H9 (cell line): ENCODE results near the gene ARHGEF10L. TPM values are rescaled to one million over a fixed set of nuclear protein-coding genes. Genes with fewer than 3 reads are reported as not detected.

ENCODE experiments used
- DNase-seq: peaks from one replicate; pipeline ENCODE4 v3.0.0-alpha.2; 2017
- H2AFZ ChIP-seq: one replicate; pipeline ENCODE4 v1.6.1; 2013; ENCODE audit warnings: mild to moderate bottlenecking, low read length, control low read depth, moderate library complexity
- H2AK5ac ChIP-seq: 2 replicates; pipeline ENCODE4 v1.6.1; 2013; ENCODE audit warnings: low read length, control low read depth, mixed read lengths; ENCODE audit not compliant: insufficient read length
- H2BK120ac ChIP-seq: one replicate; pipeline ENCODE4 v1.6.1; 2013; ENCODE audit warnings: low read depth, mild to moderate bottlenecking, low read length, control low read depth, inconsistent platforms; ENCODE audit not compliant: poor library complexity, severe bottlenecking
- H2BK12ac ChIP-seq: 2 replicates; pipeline ENCODE4 v1.6.1; 2013; ENCODE audit warnings: low read length, control low read depth, mixed read lengths, low read depth; ENCODE audit not compliant: insufficient read length
- H2BK15ac ChIP-seq: 2 replicates; pipeline ENCODE4 v1.6.1; 2013; ENCODE audit warnings: low read depth, low read length, control low read depth
- H2BK20ac ChIP-seq: one replicate; pipeline ENCODE4 v1.6.1; 2013; ENCODE audit warnings: low read depth, mild to moderate bottlenecking, low read length, control low read depth, inconsistent platforms; ENCODE audit not compliant: poor library complexity, severe bottlenecking
- H2BK5ac ChIP-seq: 2 replicates; pipeline ENCODE4 v1.6.1; 2013; ENCODE audit warnings: low read length, control low read depth, mixed read lengths; ENCODE audit not compliant: insufficient read length
- H3K14ac ChIP-seq: 2 replicates; pipeline ENCODE4 v1.6.1; 2013; ENCODE audit warnings: low read length, control low read depth; ENCODE audit not compliant: insufficient read depth
- H3K18ac ChIP-seq: 2 replicates; pipeline ENCODE4 v1.6.1; 2013; ENCODE audit warnings: low read depth, mild to moderate bottlenecking, mixed read lengths, low read length, control low read depth; ENCODE audit not compliant: insufficient read length
- H3K23ac ChIP-seq: 2 replicates; pipeline ENCODE4 v1.6.1; 2013; ENCODE audit warnings: low read length, control low read depth, mixed read lengths, low read depth; ENCODE audit not compliant: insufficient read length
- H3K23me2 ChIP-seq: 2 replicates; pipeline ENCODE4 v1.6.1; 2013; ENCODE audit warnings: low read depth, mild to moderate bottlenecking, mixed read lengths, low read length, control low read depth; ENCODE audit not compliant: insufficient read length, poor library complexity, severe bottlenecking
- H3K27ac ChIP-seq: 2 replicates; pipeline ENCODE4 v1.5.1; 2013; ENCODE audit warnings: low read length, control low read depth, mixed read lengths, low read depth; ENCODE audit not compliant: insufficient read length
- H3K27me3 ChIP-seq: 2 replicates; pipeline ENCODE4 v1.6.1; 2013; ENCODE audit warnings: low read length, control low read depth, inconsistent platforms; ENCODE audit not compliant: insufficient read depth
- H3K4ac ChIP-seq: 2 replicates; pipeline ENCODE4 v1.6.1; 2013; ENCODE audit warnings: low read depth, mild to moderate bottlenecking, control low read depth, inconsistent platforms, low read length, moderate library complexity
- H3K4me1 ChIP-seq: 2 replicates; pipeline ENCODE4 v1.6.1; 2013; ENCODE audit warnings: low read length, control low read depth, inconsistent platforms; ENCODE audit not compliant: insufficient read depth
- H3K4me2 ChIP-seq: 2 replicates; pipeline ENCODE4 v1.6.1; 2013; ENCODE audit warnings: low read length, control low read depth, mixed read lengths; ENCODE audit not compliant: insufficient read length, insufficient read depth
- H3K56ac ChIP-seq: 2 replicates; pipeline ENCODE4 v1.6.1; 2013; ENCODE audit warnings: low read depth, mild to moderate bottlenecking, mixed read lengths, low read length, control low read depth; ENCODE audit not compliant: insufficient read length
- H3K79me1 ChIP-seq: 2 replicates; pipeline ENCODE4 v1.6.1; 2013; ENCODE audit warnings: low read depth, mild to moderate bottlenecking, moderate library complexity, low read length, control low read depth, inconsistent platforms; ENCODE audit not compliant: insufficient read depth, poor library complexity, severe bottlenecking
- H3K79me2 ChIP-seq: 2 replicates; pipeline ENCODE4 v1.6.1; 2013; ENCODE audit warnings: low read length, control low read depth, inconsistent platforms; ENCODE audit not compliant: insufficient read depth
- H3K9ac ChIP-seq: 2 replicates; pipeline ENCODE4 v1.6.1; 2013; ENCODE audit warnings: low read length, control low read depth, mixed read lengths; ENCODE audit not compliant: insufficient read length; ENCODE audit errors: extremely low read depth
- H3K9me3 ChIP-seq: one replicate; pipeline ENCODE4 v1.6.1; 2013; ENCODE audit warnings: low read depth, low read length, inconsistent platforms; ENCODE audit not compliant: control insufficient read depth
- H3T11ph ChIP-seq: one replicate; pipeline ENCODE4 v1.6.1; 2013; ENCODE audit warnings: mild to moderate bottlenecking, low read length, control low read depth, inconsistent platforms
- H4K20me1 ChIP-seq: one replicate; pipeline ENCODE4 v1.6.1; 2013; ENCODE audit not compliant: control insufficient read depth, insufficient read length, insufficient read depth
- H4K5ac ChIP-seq: 2 replicates; pipeline ENCODE4 v1.6.1; 2013; ENCODE audit warnings: low read depth, mild to moderate bottlenecking, mixed read lengths, low read length, control low read depth; ENCODE audit not compliant: insufficient read length
- H4K8ac ChIP-seq: replicated peaks from 2 replicates; pipeline ENCODE4 v1.6.1; 2013; ENCODE audit warnings: low read length, control low read depth, mixed read lengths, low read depth; ENCODE audit not compliant: insufficient read length
- H4K91ac ChIP-seq: 2 replicates; pipeline ENCODE4 v1.6.1; 2013; ENCODE audit warnings: low read depth, mild to moderate bottlenecking, moderate library complexity, mixed read lengths, low read length, control low read depth; ENCODE audit not compliant: insufficient read length
- H3K27ac Mint-ChIP-seq, 3 experiments: 2 replicates in 2 of 3; 3 replicates in 1 of 3; pipeline ENCODE4 v1.8.0; 2020 to 2021; ENCODE audit warnings: mixed read lengths in 3 of 3, mild to moderate bottlenecking in 1 of 3, moderate library complexity in 1 of 3
- H3K27me3 Mint-ChIP-seq: 2 replicates; pipeline ENCODE4 v1.8.0; 2021; ENCODE audit warnings: low read depth, mild to moderate bottlenecking, moderate library complexity, mixed read lengths
- H3K36me3 Mint-ChIP-seq, 3 experiments: 2 replicates in 2 of 3; 3 replicates in 1 of 3; pipeline ENCODE4 v1.8.0; 2020 to 2021; ENCODE audit warnings: low read depth in 3 of 3, mixed read lengths in 3 of 3; ENCODE audit not compliant: insufficient read depth in 1 of 3
- H3K4me1 Mint-ChIP-seq, 2 experiments: 2 replicates each; pipeline ENCODE4 v1.8.0; 2020; ENCODE audit warnings: mixed read lengths in 2 of 2
- H3K4me3 Mint-ChIP-seq, 2 experiments: 2 replicates in 1 of 2; 3 replicates in 1 of 2; pipeline ENCODE4 v1.8.0; 2020 to 2021; ENCODE audit warnings: mild to moderate bottlenecking in 2 of 2, mixed read lengths in 2 of 2, moderate library complexity in 1 of 2
- H3K9me3 Mint-ChIP-seq, 2 experiments: 2 replicates in 1 of 2; 3 replicates in 1 of 2; pipeline ENCODE4 v1.8.0; 2020; ENCODE audit warnings: mild to moderate bottlenecking in 2 of 2, mixed read lengths in 2 of 2, moderate library complexity in 1 of 2
- CTCF ChIP-seq: fragments of 200-600 bp; sonication (generic); conservative IDR thresholded peaks from 3 replicates; pipeline ENCODE4 v1.8.0; 2021; ENCODE audit warnings: antibody characterized with exemption, mild to moderate bottlenecking
- WGBS: extraction: QIAGEN DNeasy Blood & Tissue Kit; methylation state at CpG from one replicate; pipeline ENCODE4 v1.1.7; 2013; ENCODE audit warnings: missing lambda C conversion rate, low lambda C conversion rate, mixed read lengths; ENCODE audit not compliant: insufficient read length; ENCODE audit errors: extremely low coverage; 5-methylcytosine and 5-hydroxymethylcytosine counted together
- total RNA-seq: library from RNA; stranded (reverse); gene quantifications from 2 replicates; pipeline ENCODE4 v1.2.1, GENCODE V29; 2021

Gene ARHGEF10L
- total RNA-seq, 1 experiment from 2014 or later = 20.2 TPM

- no peak overlapping the region for H2BK120ac ChIP-seq
- no peak overlapping the region for H3K14ac ChIP-seq
- no peaks in the 10 kb centered on the region for H3K9me3 ChIP-seq
- Mint-ChIP-seq H3K36me3 (peaks cover 7 to 55% (median 38%) of the 10 kb centered on the region in 3 experiments; a peak in 6 of 7 replicates), H3K9me3 (no peaks in the 10 kb centered on the region), H3K27me3 (no peaks in the 10 kb centered on the region; the same call in 1 of the 2 replicates), H3K4me3 (no peak overlapping the region), H3K4me1 (no peaks in the 10 kb centered on the region), H3K27ac (peak overlapping the region in 1 of 3 experiments; percentile 85; a peak in 2 of 7 replicates)
- no peaks in the 10 kb centered on the region for H3K23me2 ChIP-seq
- no peak overlapping the region for H3K23ac ChIP-seq
- no peak overlapping the region for H3K56ac ChIP-seq
- WGBS = no CpG with 5 or more reads among the region's 22 CpGs
- no peak overlapping the region for H2BK15ac ChIP-seq
- H4K20me1 ChIP-seq = peaks cover 2% of the 10 kb centered on the region
- no peak overlapping the region for H2BK5ac ChIP-seq
- no peaks in the 10 kb centered on the region for H3K79me1 ChIP-seq
- no peak overlapping the region for H3K9ac ChIP-seq
- H3K4me2 ChIP-seq = no peak overlapping the region
- no peak overlapping the region for H3K4ac ChIP-seq
- H3K79me2 ChIP-seq = no peaks in the 10 kb centered on the region
- H2BK12ac ChIP-seq = no peak overlapping the region
- no peak overlapping the region for H2AK5ac ChIP-seq
- H4K8ac ChIP-seq = no peak overlapping the region
- no peak overlapping the region for H3K18ac ChIP-seq
- H3T11ph ChIP-seq = no peak overlapping the region
- no peak overlapping the region for H3K27ac ChIP-seq
- DNase-seq = no peak
- H4K5ac ChIP-seq = no peak overlapping the region
- H2AFZ ChIP-seq = no peak overlapping the region
- H3K27me3 ChIP-seq = no peaks in the 10 kb centered on the region
- H4K91ac ChIP-seq = no peak overlapping the region
- no peak for TF ChIP-seq CTCF
- H2BK20ac ChIP-seq = no peak overlapping the region
- H3K4me1 ChIP-seq = no peaks in the 10 kb centered on the region
Observed at GRCh38 chr1:17622823-17623222, 83.3 kb downstream of the ARHGEF10L start.
